Activated CD4-positive, alpha-beta T cell treated with anti-CD3 and anti-CD28 coated beads, Interleukin-2, amount 50 U/mL, for 24 hours (primary cell): Measurements from ENCODE around the gene SF3A2.

Source experiments
- DNase-seq, 2 donors: peaks; one replicate each; pipeline ENCODE4 v3.0.0-alpha.2; 2020; ENCODE audit warnings: low read depth in 1 of 2, low spot score in 1 of 2

Gene SF3A2

GRCh38 chr19:2207991-2208860 lies 28.4 kb upstream of the SF3A2 start:
- no peak for DNase-seq

- DNase-seq = no peak
Observed at GRCh38 chr19:2208975-2209374, 27.6 kb upstream of the SF3A2 start.

DNA sequence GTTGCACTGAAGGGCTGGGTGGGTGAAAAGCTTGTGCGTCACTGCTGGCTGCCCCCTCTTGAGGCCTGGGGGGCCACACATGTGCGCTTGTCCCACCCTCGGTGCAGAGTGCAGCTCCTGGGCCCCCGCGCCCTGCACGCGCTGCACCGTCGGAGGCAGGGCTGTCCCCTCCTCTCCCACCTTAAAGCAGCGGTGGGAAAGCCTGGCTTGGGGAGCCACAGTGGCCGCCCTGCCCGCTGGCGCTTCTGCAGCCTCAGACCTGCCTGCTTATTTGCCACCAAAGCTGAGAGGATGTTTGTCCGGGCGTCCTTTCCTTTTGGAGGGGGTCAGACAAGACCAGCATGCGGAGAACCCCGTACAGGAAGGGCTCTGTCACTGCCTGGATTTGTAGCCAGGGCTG lies 27.2 kb upstream of the SF3A2 start:
- no peak for DNase-seq

- DNase-seq = no peak
Observed at GRCh38 chr19:2210206-2210605, 26.4 kb upstream of the SF3A2 start.

DNA sequence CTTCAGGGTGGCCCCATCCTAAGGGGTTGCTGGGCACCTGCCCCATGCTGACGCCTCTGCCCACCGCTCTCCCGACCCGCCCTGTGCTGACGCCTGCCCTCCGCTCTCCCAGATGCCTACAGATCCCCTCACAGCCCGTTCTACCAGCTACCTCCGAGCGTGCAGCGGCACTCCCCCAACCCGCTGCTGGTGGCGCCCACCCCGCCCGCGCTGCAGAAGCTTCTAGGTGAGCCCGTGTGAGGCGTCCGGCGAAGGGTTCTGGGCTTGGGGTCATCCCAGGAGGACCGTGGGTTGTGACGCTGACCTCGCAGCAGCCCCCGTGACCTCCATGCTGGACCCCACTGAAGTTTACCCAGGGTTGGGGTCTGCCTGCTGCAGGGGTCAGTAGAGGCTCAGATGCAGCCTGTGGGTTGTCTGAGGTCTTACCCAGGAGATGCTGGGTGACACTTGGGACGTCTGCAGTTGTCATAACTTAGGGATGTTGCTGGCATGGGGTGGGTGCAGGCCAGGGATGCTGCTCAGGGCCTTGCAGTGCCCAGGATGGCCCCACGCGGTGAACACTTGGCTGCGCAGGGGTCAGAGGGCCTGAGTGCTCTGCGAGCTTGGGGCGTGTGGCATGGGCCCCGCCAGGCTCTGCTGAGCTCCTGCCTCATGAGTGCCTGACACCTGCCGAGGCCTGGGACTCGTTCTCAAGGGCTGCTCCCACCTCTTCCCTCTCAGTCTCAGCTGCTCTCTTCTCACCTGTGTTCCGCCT lies 25.5 kb upstream of the SF3A2 start:
- no peak for DNase-seq

GRCh38 chr19:2212861-2213711 lies 23.5 kb upstream of the SF3A2 start:
- no peak for DNase-seq

- no peak for DNase-seq
Observed at GRCh38 chr19:2213799-2214198, 22.8 kb upstream of the SF3A2 start.

GRCh38 chr19:2214251-2214650 lies 22.4 kb upstream of the SF3A2 start:
- no peak for DNase-seq

DNA sequence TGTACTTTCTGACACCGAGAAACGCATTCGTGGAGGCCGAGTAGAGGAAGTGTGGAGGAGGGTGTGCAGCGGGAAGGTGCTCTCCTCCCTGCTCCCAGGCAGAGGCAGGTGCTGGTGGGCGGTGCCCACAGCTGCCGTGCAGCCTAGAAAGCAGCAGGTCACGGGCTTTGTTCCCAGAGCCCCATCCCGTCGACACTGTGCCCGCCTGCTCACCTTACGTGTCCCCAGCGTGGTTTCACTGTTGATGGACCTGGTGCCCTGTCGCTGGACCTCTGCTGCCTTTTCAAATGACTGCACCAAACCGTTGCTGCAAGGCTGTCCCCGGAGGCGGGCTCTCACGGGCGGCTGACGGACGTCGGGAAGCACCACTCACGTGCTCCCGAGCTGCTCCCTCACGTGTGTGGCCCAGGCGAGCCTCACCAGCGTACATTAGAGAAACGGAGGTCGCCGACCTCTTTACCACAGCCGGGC lies 21.3 kb upstream of the SF3A2 start:
- no peak for DNase-seq

DNA sequence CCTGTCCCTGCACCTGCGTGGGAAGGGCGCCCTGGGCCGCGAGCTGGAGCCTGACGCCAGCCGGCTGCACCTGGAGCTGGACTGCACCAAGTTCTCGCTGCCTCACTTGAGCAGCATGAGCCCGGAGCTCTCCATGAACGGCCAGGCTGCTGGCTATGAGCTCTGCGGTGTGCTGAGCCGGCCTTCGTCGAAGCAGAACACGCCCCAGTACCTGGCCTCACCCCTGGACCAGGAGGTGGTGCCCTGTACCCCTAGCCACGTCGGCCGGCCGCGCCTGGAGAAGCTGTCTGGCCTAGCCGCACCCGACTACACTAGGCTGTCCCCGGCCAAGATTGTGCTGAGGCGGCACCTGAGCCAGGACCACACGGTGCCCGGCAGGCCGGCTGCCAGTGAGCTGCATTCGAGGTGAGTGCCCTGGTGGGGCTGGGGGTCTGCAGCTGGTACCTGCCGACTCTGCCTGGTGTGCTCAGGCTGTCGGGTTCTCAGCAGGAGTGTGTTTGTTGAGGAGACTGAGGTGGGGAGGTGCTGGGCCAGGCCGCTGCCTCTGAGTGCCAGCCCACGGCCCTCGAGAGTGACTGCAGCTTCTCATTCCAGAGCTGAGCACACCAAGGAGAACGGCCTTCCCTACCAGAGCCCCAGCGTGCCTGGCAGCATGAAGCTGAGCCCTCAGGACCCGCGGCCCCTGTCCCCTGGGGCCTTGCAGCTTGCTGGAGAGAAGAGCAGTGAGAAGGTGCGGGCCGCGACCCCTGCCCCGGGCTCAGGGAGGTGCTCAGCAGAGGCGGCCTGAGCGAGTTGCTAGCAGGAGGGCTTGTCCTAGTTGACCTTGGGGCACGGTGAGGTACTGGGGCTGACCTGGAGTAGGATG lies 20.0 kb upstream of the SF3A2 start:
- DNase-seq = no peak

GRCh38 chr19:2217591-2217990 lies 19.0 kb upstream of the SF3A2 start:
- DNase-seq = no peak

DNA sequence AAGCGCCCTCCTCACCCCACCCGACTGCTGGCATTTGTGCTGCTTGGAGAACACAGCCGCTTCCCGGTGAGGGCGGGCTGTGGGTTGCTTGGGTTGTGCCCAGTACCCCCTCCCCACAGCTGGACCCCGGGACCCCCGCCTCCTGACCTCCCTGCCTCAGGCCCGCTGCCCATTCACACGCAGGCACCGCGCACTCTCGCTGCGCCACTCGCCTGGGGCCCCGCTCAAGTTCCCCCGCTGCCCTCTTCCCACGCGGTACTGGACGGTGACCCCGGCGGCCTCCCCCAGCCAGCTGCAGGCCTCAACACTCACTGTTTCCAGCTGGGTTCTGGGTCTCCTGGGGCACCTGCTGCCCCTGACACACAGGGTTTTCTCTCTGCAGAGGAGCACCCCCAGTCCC lies 16.9 kb upstream of the SF3A2 start:
- DNase-seq = no peak

DNA sequence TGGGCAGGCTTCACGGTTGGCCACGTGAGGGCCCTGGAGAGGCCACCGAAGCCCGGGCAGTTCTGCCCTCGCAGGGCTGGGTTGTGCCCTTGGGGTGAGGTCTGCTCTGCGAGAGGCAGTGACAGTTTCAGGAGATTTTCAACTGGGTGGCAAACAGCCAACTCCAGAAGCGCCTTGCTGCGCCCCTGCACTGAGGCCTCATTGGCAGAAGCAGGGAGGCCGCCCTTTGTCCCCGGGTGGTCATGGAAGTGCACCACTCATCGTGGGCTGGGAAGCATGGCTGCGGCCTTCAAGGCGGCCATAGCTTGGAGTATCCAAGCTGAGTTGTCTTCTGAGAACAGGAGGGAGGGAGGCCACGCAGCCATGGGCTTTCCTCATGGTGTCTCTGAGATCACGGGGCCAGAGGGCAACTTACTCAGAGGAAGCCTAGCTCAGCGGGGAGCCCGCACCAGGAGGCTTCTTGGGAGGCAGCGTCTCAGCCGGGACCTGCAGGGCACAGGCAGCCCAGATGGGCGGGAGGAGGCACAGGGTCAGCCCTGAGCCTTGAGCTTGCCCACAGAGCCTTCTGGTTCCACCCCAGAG lies 15.3 kb upstream of the SF3A2 start:
- DNase-seq = no peak

DNA sequence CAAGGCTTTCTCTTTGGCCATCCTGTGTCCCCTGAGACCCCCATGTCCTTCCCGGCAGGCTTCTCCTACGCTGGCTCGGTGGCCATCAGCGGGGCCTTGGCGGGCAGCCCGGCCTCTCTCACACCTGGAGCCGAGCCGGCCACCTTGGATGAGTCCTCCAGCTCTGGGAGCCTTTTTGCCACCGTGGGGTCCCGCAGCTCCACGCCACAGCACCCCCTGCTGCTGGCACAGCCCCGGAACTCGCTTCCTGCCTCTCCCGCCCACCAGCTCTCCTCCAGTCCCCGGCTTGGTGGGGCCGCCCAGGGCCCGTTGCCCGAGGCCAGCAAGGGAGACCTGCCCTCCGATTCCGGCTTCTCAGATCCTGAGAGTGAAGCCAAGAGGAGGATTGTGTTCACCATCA lies 14.7 kb upstream of the SF3A2 start:
- DNase-seq = no peak

GRCh38 chr19:2223391-2223790 lies 13.2 kb upstream of the SF3A2 start:
- DNase-seq = no peak

- no peak for DNase-seq
Observed at GRCh38 chr19:2223959-2224358, 12.7 kb upstream of the SF3A2 start.

DNA sequence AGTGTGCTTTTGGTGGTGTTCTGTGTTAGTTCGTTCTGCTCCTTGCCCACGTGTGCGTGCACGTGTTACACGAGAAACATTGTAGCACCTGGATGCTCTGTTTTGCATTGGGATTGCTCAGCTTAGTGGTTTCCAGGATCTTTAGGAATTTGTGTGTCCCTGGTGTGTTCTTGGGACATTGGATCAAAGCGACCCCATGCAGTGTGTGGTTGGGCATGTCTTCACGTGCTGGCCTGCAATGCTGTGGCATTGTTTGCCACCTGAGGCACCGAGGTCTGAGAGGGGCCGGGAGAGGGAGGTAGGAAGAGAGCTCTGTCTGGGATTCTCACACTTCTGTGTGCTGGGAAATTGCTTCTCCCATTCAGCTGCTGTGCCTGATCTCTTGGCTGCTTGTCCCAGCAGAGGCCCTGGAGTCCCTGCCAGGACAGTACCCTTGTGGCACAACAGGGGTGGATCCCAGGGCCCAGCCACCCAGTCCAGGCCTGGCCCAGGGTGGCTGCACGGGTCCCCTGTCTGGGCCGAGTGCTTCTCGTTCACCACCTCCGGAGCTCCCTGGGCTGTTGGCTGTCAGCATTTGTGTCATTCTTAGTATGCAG lies 11.8 kb upstream of the SF3A2 start:
- no peak for DNase-seq

- DNase-seq = no peak
Observed at GRCh38 chr19:2225415-2226050, 11.1 kb upstream of the SF3A2 start.
